Measurements from ENCODE around the gene LSR. TPM values are rescaled to one million over a fixed set of nuclear protein-coding genes. Genes with fewer than 3 reads are reported as not detected.

The LSR gene
- polyA plus RNA-seq, 1 experiment = 0.32 TPM

DNA sequence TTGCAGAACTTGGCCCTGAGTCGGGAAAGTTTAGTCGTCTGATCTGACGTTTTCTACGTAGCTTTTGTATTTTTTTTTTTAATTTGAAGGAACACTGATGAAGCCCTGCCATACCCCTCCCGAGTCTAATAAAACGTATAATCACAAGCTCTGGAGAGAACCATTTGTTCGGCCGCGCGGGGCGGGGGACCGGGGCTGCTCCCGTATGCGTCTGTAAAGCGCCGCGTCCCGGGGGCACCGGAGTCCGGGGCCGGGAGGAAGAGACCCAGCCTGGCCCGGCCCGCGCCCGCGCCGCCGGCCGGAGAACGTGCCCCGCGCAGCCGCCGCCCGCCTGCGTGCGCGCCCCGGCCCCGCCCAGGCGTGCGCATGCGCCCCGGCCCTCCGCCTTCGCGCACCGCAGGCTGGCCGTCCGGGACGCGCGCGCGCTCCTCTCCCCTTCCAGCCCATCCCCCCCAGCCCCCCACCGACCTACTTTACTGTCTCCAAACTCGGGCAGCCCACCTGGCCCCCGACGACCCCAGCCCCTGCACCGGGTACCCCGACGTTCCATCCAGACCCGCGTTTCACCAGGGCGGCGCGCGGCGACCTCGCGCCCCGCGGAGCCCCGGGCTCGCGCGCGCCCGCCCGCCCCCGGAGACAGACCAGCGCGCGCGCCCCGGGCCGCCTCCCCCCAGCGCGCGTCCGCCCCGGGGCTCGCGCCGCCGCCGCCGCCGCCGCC lies 19.2 kb downstream of the LSR start:
- no peak for DNase-seq (ENCODE audit: low read depth, low spot score)
- ChIA-PET CTCF (interaction anchor here (0.6 to 1.5 kb wide), 2 partner anchors 156 to 202 kb away, joined by 3 read pairs; no protein-coding TSS in a partner anchor), POLR2A (no interaction called here)
- TF ChIP-seq, protein P1, sequence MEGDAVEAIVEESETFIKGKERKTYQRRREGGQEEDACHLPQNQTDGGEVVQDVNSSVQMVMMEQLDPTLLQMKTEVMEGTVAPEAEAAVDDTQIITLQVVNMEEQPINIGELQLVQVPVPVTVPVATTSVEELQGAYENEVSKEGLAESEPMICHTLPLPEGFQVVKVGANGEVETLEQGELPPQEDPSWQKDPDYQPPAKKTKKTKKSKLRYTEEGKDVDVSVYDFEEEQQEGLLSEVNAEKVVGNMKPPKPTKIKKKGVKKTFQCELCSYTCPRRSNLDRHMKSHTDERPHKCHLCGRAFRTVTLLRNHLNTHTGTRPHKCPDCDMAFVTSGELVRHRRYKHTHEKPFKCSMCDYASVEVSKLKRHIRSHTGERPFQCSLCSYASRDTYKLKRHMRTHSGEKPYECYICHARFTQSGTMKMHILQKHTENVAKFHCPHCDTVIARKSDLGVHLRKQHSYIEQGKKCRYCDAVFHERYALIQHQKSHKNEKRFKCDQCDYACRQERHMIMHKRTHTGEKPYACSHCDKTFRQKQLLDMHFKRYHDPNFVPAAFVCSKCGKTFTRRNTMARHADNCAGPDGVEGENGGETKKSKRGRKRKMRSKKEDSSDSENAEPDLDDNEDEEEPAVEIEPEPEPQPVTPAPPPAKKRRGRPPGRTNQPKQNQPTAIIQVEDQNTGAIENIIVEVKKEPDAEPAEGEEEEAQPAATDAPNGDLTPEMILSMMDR (IDR thresholded peaks at IDR 0.05; ENCODE audit: low read depth, low read length) = no peak
- H3K27ac ChIP-seq (ENCODE audit: low read depth, low read length) = peak overlapping the region; percentile 77
- H3K27me3 ChIP-seq (ENCODE audit: control insufficient read depth, insufficient read depth, low read length) = no peaks in the 10 kb centered on the region
- peak overlapping the region; percentile 85 for H3K4me3 ChIP-seq (ENCODE audit: low read depth, low read length)
- H3K9me3 ChIP-seq (ENCODE audit: control insufficient read depth, insufficient read depth, low read length) = no peaks in the 10 kb centered on the region; the same call in 1 of the 2 replicates

DNA sequence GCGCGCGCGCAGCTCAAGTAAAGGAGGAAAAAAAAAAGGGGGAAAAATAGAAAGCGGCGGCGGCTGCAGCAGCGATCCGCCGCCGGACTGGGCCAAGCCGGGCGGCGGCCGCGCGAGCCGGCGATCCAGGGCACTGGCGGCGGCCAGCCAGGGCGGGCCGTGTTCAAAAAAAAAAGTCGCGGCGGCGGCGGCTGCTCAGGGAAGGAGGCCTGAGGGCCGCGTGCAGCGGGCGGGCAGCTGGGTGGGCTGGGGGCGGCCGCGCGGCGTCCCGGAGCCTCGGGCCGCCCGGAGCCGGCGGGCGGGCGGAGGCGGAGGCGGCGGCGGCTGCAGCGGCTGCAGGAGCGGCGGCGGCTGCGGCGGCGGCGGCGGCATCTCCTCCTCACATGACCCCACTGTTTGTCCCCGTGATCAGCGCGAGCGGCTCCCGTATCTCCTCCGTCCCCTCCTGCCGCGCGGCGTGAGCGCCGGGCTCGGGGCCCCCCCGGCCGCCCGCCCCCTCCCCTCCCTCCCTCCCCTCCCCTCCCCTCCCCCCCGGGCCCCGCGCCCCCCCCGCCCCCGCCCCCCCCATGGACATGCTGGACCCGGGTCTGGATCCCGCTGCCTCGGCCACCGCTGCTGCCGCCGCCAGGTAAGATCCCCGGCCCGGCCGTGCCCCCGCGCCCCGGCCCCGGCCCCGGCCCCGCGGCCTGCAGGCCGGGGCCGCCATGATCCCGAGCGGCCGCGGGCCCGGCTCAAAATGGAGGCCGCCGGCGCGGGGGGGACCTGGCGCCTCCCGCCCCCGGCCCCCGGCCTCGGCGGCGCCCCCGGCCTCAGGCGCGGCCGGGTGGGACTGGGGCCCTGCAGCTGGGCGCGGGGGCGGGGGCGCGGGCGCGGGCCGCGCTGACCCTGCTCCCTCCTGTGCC lies 20.0 kb downstream of the LSR start, which contains the start of gene USF2:
TSS of gene USF2 (plus strand) at position 427 of the 902 bp plus-strand sequence. CDS start at position 567, 140 bp downstream.
- POLR2A ChIA-PET = no interaction called here
- Histone ChIP-seq H3K4me3 (ENCODE audit: low read depth, low read length) (peak within 1 kb of the TSS; percentile 85), H3K27me3 (ENCODE audit: control insufficient read depth, insufficient read depth, low read length) (no peaks in the 10 kb centered on the region), H3K27ac (ENCODE audit: low read depth, low read length) (peak within 1 kb of the TSS; percentile 77), H3K9me3 (ENCODE audit: control insufficient read depth, insufficient read depth, low read length) (no peaks in the 10 kb centered on the region; the same call in 1 of the 2 replicates)
- CTCF ChIA-PET = interaction anchor here (0.6 to 1.5 kb wide), 2 partner anchors 13 to 157 kb away, joined by 3 to 8 read pairs; partner anchors contain the start of gene HAMP
- DNase-seq (ENCODE audit: low read depth, low spot score) = no peak
- TF ChIP-seq, protein P1 (IDR thresholded peaks at IDR 0.05; ENCODE audit: low read depth, low read length) = no peak

DNA sequence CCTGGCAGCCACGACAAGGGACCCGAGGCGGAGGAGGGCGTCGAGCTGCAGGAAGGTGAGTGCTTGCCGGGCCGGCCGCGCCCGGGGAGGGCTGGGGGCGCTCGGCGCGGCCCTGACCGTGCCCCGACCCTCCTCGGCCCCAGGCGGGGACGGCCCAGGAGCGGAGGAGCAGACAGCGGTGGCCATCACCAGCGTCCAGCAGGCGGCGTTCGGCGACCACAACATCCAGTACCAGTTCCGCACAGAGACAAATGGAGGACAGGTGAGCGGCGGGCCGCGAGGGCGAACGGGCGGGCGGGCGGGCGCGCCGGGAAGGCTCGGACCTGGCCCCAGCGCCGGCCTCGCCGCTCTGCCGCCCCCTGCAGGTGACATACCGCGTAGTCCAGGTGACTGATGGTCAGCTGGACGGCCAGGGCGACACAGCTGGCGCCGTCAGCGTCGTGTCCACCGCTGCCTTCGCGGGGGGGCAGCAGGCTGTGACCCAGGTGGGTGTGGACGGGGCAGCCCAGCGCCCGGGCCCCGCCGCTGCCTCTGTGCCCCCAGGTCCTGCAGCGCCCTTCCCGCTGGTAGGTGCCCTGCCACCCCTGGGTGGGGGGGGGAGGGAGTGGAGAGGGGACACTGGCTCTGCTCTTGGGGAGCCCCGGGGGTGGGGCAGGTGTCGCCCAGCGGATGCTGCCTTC lies 20.8 kb downstream of the LSR start:
- H3K9me3 ChIP-seq (ENCODE audit: control insufficient read depth, insufficient read depth, low read length) = no peaks in the 10 kb centered on the region; the same call in 1 of the 2 replicates
- CTCF ChIA-PET = interaction anchor here (0.6 to 1.5 kb wide), 2 partner anchors 12 to 293 kb away, joined by 3 to 8 read pairs; partner anchors contain the start of gene HAMP
- H3K4me3 ChIP-seq (ENCODE audit: low read depth, low read length) = peak overlapping the region; percentile 62
- POLR2A ChIA-PET = no interaction called here
- H3K27me3 ChIP-seq (ENCODE audit: control insufficient read depth, insufficient read depth, low read length) = no peaks in the 10 kb centered on the region
- TF ChIP-seq, protein P1 (IDR thresholded peaks at IDR 0.05; ENCODE audit: low read depth, low read length) = peak; percentile 45
- H3K27ac ChIP-seq (ENCODE audit: low read depth, low read length) = no peak overlapping the region
- DNase-seq (ENCODE audit: low read depth, low spot score) = peak; percentile 26

DNA sequence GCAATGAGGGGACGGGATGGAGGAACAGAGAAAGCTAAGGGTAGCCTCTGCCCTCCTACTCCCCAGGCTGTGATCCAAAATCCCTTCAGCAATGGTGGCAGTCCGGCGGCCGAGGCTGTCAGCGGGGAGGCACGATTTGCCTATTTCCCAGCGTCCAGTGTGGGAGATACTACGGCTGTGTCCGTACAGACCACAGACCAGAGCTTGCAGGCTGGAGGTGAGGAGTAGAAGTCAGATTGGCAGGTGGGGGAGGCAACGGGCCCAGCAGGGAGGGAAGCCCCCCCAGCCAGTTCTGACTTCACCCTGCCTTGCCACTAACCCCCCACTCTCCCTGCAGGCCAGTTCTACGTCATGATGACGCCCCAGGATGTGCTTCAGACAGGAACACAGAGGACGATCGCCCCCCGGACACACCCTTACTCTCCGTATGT lies 21.6 kb downstream of the LSR start:
- Histone ChIP-seq H3K4me3 (ENCODE audit: low read depth, low read length) (no peak overlapping the region), H3K27ac (ENCODE audit: low read depth, low read length) (no peak overlapping the region), H3K9me3 (ENCODE audit: control insufficient read depth, insufficient read depth, low read length) (no peaks in the 10 kb centered on the region; the same call in 1 of the 2 replicates), H3K27me3 (ENCODE audit: control insufficient read depth, insufficient read depth, low read length) (no peaks in the 10 kb centered on the region)
- POLR2A ChIA-PET = no interaction called here
- TF ChIP-seq, protein P1 (IDR thresholded peaks at IDR 0.05; ENCODE audit: low read depth, low read length) = no peak
- CTCF ChIA-PET = interaction anchor here (0.6 kb wide), 1 partner anchor 18 kb away, joined by 7 read pairs; no protein-coding TSS in a partner anchor
- no peak for DNase-seq (ENCODE audit: low read depth, low spot score)

Data from AG04450 (cell line).